Measurements from ENCODE around the gene FAIM2.

DNA sequence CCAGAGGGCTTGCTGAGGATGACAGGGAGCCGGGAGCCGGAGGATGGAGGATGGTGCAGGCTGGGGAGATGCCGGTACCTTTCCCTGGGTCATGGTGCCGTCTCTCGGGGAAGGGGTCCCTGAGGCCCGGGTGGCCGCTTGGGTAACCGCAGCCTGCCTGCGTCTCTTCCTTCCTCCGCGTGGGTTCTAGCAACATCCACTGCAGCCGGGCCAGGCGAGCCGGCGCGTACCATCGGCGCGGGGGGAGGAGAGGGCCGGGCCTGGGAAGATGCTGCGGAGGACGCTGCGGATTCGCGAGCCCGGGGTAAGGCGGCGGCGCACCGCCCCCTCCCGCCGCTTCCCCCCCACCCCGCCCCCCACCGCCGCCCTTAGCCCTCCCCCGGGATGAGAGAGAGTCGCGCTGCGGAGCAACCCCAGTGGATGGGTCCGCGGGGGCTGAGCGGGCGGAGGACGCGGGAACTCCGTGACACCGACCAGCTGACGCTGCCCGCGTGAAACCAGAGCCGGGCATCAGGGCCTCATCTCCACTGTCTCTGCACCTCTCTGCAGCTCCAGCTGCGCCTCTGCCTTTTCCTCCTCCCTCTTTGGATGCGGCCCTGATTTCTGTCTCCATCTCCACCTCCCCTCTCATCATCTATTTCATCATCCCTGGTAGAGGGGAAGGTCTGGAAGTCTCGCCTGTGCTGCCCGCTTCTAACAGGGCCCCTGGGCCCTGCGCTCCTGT, at the start of gene FAIM2:
- TF ChIP-seq, protein P1, sequence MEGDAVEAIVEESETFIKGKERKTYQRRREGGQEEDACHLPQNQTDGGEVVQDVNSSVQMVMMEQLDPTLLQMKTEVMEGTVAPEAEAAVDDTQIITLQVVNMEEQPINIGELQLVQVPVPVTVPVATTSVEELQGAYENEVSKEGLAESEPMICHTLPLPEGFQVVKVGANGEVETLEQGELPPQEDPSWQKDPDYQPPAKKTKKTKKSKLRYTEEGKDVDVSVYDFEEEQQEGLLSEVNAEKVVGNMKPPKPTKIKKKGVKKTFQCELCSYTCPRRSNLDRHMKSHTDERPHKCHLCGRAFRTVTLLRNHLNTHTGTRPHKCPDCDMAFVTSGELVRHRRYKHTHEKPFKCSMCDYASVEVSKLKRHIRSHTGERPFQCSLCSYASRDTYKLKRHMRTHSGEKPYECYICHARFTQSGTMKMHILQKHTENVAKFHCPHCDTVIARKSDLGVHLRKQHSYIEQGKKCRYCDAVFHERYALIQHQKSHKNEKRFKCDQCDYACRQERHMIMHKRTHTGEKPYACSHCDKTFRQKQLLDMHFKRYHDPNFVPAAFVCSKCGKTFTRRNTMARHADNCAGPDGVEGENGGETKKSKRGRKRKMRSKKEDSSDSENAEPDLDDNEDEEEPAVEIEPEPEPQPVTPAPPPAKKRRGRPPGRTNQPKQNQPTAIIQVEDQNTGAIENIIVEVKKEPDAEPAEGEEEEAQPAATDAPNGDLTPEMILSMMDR (conservative IDR thresholded peaks at IDR 0.05; ENCODE audit: low read depth in 2 of 2): no peak
- no peak for TF ChIP-seq ZNF114 (CRISPR knock-in tag; IDR thresholded peaks at IDR 0.05)
- no peak for TF ChIP-seq POLR2AphosphoS5 (IDR thresholded peaks at IDR 0.05; ENCODE audit: low read depth)
- no peak for TF ChIP-seq CREB1 (CRISPR knock-in tag; IDR thresholded peaks at IDR 0.05; ENCODE audit: low read depth)
- TF ChIP-seq EZH2 (IDR thresholded peaks at IDR 0.05; ENCODE audit: low read depth, unreplicated experiment): no peak
- TF ChIP-seq, protein P2, sequence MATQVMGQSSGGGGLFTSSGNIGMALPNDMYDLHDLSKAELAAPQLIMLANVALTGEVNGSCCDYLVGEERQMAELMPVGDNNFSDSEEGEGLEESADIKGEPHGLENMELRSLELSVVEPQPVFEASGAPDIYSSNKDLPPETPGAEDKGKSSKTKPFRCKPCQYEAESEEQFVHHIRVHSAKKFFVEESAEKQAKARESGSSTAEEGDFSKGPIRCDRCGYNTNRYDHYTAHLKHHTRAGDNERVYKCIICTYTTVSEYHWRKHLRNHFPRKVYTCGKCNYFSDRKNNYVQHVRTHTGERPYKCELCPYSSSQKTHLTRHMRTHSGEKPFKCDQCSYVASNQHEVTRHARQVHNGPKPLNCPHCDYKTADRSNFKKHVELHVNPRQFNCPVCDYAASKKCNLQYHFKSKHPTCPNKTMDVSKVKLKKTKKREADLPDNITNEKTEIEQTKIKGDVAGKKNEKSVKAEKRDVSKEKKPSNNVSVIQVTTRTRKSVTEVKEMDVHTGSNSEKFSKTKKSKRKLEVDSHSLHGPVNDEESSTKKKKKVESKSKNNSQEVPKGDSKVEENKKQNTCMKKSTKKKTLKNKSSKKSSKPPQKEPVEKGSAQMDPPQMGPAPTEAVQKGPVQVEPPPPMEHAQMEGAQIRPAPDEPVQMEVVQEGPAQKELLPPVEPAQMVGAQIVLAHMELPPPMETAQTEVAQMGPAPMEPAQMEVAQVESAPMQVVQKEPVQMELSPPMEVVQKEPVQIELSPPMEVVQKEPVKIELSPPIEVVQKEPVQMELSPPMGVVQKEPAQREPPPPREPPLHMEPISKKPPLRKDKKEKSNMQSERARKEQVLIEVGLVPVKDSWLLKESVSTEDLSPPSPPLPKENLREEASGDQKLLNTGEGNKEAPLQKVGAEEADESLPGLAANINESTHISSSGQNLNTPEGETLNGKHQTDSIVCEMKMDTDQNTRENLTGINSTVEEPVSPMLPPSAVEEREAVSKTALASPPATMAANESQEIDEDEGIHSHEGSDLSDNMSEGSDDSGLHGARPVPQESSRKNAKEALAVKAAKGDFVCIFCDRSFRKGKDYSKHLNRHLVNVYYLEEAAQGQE (IDR thresholded peaks at IDR 0.05; ENCODE audit: unreplicated experiment): no peak
- TF ChIP-seq EZH2phosphoT487 (IDR thresholded peaks at IDR 0.05; ENCODE audit: unreplicated experiment): no peak
- TF ChIP-seq, protein P3, sequence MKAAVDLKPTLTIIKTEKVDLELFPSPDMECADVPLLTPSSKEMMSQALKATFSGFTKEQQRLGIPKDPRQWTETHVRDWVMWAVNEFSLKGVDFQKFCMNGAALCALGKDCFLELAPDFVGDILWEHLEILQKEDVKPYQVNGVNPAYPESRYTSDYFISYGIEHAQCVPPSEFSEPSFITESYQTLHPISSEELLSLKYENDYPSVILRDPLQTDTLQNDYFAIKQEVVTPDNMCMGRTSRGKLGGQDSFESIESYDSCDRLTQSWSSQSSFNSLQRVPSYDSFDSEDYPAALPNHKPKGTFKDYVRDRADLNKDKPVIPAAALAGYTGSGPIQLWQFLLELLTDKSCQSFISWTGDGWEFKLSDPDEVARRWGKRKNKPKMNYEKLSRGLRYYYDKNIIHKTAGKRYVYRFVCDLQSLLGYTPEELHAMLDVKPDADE (IDR thresholded peaks at IDR 0.05): no peak
- no peak for TF ChIP-seq NANOG (IDR thresholded peaks at IDR 0.05; ENCODE audit: borderline replicate concordance)

Data from GM23338 (cell line).